ENCODE measurements around the gene AUTS2. TPM values are rescaled to one million over a fixed set of nuclear protein-coding genes. Genes with fewer than 3 reads are reported as not detected.

The AUTS2 gene
- polyA plus RNA-seq, 1 experiment, result 0.54 TPM

DNA sequence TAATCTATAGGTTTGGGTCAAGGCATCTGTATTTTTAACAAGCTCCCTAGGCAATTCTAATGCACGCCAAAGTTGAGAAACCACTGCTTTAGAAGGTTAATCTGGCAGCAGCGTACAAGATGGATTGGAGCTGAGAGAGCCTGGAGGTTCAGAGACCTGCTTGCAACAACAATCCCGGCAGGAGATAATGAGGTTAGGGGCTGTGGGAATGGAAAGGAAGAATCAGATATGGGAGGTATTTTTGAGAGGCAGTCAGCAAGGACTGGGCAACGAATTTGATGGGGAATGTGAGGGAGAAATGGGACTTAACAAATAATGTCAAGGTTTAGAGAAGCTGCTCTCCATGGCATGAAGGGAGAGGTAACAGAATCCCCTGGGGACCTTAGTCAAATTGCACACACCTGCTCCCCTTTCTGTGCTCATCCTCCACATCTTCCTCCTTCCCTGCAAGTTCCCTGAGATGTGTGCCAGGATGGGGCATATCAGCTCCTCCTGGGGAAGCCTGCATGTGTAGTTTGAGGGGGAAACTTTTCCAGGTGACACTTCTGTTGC, 802.6 kb downstream of the AUTS2 start:
- Histone ChIP-seq H3K4me3 (ENCODE audit: low read depth, low read length) (no peak overlapping the region), H3K27me3 (ENCODE audit: control insufficient read depth, insufficient read depth, low read length) (no peaks in the 10 kb centered on the region), H3K36me3 (ENCODE audit: control insufficient read depth, insufficient read depth, low read length) (no peaks in the 10 kb centered on the region)
- TF ChIP-seq, protein P1, sequence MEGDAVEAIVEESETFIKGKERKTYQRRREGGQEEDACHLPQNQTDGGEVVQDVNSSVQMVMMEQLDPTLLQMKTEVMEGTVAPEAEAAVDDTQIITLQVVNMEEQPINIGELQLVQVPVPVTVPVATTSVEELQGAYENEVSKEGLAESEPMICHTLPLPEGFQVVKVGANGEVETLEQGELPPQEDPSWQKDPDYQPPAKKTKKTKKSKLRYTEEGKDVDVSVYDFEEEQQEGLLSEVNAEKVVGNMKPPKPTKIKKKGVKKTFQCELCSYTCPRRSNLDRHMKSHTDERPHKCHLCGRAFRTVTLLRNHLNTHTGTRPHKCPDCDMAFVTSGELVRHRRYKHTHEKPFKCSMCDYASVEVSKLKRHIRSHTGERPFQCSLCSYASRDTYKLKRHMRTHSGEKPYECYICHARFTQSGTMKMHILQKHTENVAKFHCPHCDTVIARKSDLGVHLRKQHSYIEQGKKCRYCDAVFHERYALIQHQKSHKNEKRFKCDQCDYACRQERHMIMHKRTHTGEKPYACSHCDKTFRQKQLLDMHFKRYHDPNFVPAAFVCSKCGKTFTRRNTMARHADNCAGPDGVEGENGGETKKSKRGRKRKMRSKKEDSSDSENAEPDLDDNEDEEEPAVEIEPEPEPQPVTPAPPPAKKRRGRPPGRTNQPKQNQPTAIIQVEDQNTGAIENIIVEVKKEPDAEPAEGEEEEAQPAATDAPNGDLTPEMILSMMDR (IDR thresholded peaks at IDR 0.05; ENCODE audit: insufficient read depth, low read depth, low read length), result no peak
- POLR2A ChIA-PET, result no interaction called here
- DNase-seq (ENCODE audit: low read depth), result no peak
- CTCF ChIA-PET, result no interaction called here

DNA sequence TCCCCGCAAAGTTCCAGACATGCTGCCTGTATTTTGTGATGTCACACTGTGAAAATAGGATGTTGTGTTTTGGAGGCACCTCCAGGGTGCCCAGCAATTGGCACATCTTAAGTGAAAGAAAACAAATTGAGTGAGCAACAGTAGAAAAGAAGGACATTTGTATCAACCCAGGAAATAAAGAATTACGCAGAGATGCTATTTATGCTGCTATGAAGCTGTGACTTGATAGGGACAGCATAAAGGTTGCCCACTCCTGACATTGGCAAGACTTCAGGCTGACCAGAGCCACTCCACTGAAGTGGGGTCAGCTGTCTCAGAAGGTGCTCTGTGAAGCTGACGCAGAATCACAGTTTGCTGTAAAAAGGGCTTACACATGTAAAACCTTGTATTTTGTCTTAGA, 803.8 kb downstream of the AUTS2 start:
- CTCF ChIA-PET, result no interaction called here
- POLR2A ChIA-PET, result no interaction called here
- Histone ChIP-seq H3K4me3 (ENCODE audit: low read depth, low read length) (no peak overlapping the region), H3K36me3 (ENCODE audit: control insufficient read depth, insufficient read depth, low read length) (no peaks in the 10 kb centered on the region), H3K27me3 (ENCODE audit: control insufficient read depth, insufficient read depth, low read length) (no peaks in the 10 kb centered on the region)
- TF ChIP-seq, protein P1 (IDR thresholded peaks at IDR 0.05; ENCODE audit: insufficient read depth, low read depth, low read length), result no peak
- no peak for DNase-seq (ENCODE audit: low read depth)

DNA sequence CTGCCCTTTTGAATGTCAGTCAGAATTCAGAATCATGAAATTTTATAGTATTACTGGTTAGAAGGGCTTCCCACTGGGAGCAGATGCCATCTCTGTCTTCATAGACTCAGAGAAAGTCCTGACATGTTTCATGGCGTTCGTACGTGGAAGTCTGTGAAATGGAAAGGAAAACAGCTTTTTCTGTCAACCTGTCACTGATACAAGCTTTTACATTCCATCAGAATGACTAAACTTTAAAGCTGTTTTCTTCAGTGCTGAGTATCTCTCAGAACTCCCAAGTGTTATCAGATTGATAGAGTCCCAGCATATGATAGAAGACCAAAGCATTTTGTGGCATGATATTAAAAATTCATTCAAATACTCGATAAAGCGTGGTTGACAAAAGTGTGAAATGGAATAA, 807.0 kb downstream of the AUTS2 start:
- no peak for DNase-seq (ENCODE audit: low read depth)
- no peaks in the 10 kb centered on the region for H3K36me3 ChIP-seq (ENCODE audit: control insufficient read depth, insufficient read depth, low read length)
- CTCF ChIA-PET, result interaction anchor here (1.1 kb wide), 1 partner anchor 32 kb away, joined by 3 read pairs; no protein-coding TSS in a partner anchor
- no peaks in the 10 kb centered on the region for H3K27me3 ChIP-seq (ENCODE audit: control insufficient read depth, insufficient read depth, low read length)
- TF ChIP-seq, protein P1 (IDR thresholded peaks at IDR 0.05; ENCODE audit: insufficient read depth, low read depth, low read length), result no peak
- H3K4me3 ChIP-seq (ENCODE audit: low read depth, low read length), result no peak overlapping the region
- POLR2A ChIA-PET, result no interaction called here

DNA sequence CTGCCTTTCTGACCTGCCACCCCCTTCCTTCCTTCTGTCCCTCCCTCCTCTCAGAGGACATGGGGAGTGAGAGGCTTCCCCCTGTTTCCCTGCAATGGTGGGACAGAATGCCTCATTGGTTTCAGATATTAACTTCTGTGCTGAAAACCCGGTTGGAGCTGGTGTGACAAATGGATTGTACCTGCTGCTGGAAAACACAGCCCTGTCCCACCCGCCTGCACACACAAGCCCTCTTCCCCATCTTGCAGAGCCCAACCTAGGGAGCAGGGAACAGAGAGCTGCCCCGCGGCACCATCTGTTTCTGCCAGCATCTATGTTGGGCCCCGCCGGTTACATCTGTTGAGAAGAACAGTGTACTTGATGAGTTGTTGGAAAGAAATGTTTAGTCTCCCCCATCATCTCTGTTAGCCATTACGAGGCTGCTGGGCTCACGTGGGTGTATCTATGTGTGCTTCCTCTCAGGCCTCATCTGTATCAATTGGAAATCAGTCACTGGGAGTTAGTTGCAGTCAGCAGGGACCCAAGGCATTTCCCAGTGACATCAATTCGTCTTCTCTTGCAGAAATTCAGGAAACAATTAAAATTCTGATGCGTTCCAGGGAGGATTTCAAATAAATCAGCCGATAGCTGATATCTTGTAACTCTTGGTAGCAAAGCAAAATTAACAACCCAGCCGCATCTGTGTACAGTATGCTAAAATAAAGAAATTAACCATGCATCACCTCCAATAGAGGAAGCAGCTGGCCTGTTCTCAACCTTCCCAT, 808.1 kb downstream of the AUTS2 start:
- Histone ChIP-seq H3K27me3 (ENCODE audit: control insufficient read depth, insufficient read depth, low read length) (no peaks in the 10 kb centered on the region), H3K4me3 (ENCODE audit: low read depth, low read length) (no peak overlapping the region), H3K36me3 (ENCODE audit: control insufficient read depth, insufficient read depth, low read length) (no peaks in the 10 kb centered on the region)
- no peak for DNase-seq (ENCODE audit: low read depth)
- ChIA-PET CTCF (no interaction called here), POLR2A (no interaction called here)
- TF ChIP-seq, protein P1 (IDR thresholded peaks at IDR 0.05; ENCODE audit: insufficient read depth, low read depth, low read length), result no peak

DNA sequence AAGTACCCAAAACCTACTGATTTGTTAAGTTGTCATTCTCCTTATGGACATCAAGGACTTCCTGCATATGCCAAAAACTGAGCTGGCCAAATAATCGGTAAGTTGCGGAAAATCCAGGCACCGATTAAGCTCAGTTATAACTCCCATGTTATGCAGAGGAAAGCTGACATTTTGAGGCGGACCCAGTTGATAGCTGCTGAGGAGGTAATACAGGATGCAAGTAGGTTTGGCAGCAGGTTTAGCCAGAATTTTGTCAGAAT, 808.6 kb downstream of the AUTS2 start:
- DNase-seq (ENCODE audit: low read depth), result no peak
- TF ChIP-seq, protein P1 (IDR thresholded peaks at IDR 0.05; ENCODE audit: insufficient read depth, low read depth, low read length), result no peak
- Histone ChIP-seq H3K4me3 (ENCODE audit: low read depth, low read length) (no peak overlapping the region), H3K36me3 (ENCODE audit: control insufficient read depth, insufficient read depth, low read length) (no peaks in the 10 kb centered on the region), H3K27me3 (ENCODE audit: control insufficient read depth, insufficient read depth, low read length) (no peaks in the 10 kb centered on the region)
- ChIA-PET CTCF (no interaction called here), POLR2A (no interaction called here)

Data from BJ (cell line).